Measurements from ENCODE around the gene PDIA5. TPM values are rescaled to one million over a fixed set of nuclear protein-coding genes. Genes with fewer than 3 reads are reported as not detected.
"Not testable (repeated sequence)": the region's sequence is repeated elsewhere in the genome, so short reads cannot be mapped to it uniquely, and the experiment has no call there.

Gene PDIA5
- polyA plus RNA-seq, 1 donor, result 18.6 TPM

DNA sequence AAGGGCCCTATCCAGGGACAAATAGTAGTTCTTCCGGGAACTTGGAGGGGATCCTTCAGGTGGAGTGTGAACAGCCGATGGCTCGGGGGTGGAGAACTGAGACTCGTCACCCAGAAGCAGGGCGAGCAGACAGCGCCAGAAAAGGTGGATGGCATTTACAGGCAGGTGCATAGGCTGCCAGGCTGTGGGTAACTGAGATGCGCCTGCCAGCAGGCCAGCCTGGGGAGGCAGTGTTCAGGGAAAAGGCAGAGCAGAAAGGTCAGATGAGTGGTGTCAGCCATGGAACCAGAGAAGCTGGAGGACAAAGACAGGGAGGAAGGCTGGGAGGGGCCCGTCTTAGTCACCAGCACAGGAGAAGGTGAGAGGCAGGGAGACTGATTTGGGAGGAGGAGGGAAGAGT is 81.9 kb downstream of the PDIA5 start:
- no peak for DNase-seq (ENCODE audit: low read depth)

DNA sequence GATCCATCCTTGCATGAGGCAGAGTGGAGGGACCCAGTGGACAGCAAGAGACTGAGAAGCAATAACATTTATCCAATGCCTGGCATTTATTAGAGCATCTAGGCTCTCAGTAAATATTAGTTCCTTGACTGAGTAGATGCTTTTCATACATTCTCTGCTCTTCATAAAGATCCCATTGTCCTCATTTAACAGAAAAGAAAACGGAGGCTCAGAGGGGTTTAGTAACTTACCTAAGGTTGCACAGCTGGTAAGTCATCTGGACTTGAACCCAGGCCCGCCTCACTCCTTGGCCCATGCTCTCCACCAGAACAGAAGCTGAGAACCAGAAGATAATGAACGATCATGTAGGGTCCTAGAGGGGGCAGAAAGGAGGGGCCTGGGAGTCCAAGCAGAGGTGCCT is 82.7 kb downstream of the PDIA5 start:
- DNase-seq (ENCODE audit: low read depth), result no peak

DNA sequence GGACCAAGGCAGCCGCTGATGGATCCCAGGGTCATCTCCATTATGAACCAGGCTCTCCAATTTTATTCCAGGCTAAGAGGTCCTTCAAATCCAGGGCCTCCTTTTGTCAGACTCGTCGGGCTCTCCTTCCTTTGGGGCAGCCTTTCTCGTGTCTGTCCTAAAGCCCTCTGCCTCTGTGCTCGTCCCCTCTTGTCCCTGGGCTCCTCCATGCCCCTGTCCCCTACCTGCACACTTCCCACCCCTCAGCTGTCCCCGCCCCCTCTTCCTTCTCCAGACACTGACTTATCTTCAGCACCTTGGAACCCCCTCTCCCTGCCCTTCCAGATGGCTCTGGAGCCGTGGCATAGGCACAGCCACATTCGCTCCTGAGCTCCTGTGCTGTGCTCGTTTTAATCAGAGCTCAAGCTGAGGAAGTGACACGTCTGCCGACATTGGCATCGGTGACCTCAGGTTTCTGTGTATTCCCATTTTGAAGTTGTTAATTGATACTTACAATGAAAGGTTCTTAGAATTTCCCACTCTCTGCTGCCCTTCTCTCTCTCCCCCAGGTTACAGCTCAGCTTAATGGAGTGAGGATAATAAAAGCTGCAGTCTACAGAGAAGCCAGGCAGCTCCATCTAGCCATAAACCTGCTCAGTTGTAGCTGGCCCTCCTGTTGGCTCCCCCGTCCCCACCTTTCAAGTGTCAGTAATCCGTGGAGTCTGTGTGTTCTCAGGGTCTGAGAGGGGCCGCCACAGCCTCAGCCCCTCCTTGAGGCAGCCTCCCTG is 83.8 kb downstream of the PDIA5 start:
- DNase-seq (ENCODE audit: low read depth), result no peak

DNA sequence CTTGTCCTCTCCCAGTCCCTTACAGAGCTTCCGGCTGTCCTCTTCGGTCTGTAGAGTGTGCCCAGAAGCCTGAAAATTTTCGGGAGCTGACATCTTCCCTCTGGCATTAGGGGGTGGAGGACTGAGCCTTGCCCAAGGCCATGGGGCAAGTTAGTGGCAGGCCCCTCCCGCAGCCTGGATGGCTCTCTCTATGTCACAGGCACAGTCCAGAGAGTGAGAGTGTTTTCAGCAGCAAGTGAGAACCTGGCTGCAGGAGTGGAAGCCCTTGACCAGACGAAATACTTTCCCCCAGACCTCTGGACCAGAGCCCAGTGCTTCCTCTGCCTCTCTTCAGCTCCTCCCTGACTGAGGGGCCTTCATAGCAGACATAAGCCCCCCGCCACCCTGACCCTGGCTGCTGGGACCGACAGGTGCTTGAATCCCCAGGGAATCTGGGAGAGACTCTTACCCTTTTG is 84.5 kb downstream of the PDIA5 start:
- DNase-seq (ENCODE audit: low read depth), result no peak

DNA sequence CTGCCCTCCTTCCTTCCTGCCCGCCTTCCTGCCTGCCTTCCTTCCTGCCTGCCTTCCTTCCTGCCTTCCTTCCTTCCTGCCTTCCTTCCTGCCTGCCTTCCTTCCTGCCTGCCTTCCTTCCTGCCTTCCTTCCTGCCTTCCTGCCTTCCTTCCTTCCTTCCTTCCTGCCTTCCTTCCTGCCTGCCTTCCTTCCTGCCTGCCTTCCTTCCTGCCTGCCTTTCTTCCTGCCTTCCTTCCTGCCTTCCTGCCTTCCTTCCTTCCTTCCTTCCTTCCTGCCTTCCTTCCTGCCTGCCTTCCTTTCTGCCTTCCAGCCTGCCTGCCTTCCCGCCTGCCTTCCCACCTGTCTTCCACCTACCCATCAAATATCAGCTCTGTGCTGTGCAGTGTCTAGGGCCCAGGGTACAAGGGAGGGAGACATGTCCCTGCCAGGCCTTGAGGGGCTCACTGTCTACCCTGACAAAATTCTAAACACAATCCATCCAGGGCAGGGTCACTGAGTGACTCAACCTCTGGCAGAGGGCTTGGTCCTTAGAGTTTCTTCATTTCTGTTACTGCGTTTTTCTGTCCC is 85.1 kb downstream of the PDIA5 start:
- DNase-seq (ENCODE audit: low read depth), result not testable (repeated sequence)

DNA sequence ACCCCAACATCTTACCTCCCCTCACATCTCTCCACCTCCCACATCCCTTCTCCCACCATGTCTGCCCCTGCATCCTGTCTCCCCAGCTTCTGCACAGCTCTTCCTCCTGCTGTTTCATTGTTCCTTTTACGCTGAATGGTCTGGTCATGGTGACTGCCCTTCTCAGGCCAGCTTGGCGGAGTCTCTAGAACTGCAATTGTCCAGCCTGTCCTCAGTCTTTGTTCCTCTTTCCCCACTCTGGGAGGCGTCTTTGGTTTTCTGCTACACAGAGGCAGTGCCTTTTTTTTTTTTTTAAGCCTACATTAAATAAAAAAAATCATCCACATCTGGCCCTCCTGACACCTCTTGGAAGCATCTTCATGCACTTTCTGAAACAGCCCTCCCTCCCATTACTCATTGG is 85.9 kb downstream of the PDIA5 start:
- DNase-seq (ENCODE audit: low read depth), result no peak

DNA sequence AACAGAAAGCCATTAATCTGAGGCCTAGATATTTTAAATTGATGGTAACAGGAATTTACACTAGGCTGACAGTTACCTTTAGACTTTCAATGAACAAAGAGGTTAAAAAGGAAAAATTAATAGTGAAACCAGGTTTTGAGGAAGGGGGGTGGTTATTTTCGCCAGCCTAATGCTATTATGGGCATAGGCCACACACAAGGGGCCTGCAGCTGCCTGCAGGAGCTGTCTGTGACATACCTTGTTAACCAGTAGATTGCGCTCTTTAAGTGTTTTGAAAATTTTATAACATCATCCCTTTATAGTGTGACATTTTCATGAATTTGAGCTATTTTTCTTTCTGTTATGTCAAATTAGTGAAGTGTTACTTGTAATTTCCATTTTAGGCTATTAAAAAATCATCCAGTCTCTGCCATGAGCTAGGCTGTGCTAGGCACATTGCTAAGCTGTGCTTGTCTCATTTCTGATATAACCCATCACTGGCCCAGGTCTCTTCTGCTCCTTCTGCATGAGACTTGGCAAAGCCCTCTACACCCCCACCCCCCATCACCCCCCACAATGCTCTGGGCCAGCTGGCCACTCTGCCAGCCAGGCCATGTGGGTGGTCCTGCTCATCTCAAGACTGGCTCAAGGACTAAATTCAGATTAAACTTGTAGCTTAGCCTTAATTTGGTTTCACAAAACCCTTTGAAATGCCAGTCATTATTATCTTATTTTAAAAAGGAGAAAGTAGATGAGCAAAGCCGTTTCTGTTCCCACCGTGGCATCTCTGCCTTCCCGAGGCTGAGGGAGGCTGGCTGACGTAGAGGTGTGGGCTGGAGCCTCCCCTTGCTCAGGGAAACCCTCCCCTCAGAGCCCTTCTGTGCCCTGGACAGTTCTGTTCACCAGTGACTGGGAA is 86.5 kb downstream of the PDIA5 start:
- DNase-seq (ENCODE audit: low read depth), result no peak

GRCh38 chr3:123154020-123154985 is 87.5 kb downstream of the PDIA5 start:
- DNase-seq (ENCODE audit: low read depth), result no peak

DNA sequence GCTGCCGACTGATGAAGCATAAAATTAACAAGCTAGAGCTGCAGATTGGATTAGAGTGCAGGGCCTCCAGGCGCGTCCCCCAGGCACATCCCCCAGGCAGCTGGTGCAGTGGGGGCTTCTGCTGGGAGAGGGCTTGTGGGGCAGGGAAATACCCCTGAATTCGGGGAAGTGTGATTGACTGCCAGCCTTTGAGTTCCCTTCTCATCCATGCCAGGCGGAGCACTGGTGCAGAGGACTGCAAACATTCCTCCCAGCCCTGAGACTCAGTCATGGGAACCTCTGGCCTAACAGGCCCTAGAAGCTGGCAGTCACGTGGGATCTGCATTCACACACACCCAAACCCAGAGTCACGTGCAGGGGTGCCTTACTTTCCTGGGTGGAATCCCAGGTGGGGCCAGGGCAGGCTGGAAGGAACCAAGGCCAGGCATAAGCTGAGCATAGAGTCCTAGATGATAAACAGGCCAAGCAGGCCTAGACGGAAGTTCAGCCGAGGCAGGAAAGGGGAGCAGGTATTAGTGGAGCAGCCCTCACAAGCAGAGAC is 88.7 kb downstream of the PDIA5 start:
- no peak for DNase-seq (ENCODE audit: low read depth)

DNA sequence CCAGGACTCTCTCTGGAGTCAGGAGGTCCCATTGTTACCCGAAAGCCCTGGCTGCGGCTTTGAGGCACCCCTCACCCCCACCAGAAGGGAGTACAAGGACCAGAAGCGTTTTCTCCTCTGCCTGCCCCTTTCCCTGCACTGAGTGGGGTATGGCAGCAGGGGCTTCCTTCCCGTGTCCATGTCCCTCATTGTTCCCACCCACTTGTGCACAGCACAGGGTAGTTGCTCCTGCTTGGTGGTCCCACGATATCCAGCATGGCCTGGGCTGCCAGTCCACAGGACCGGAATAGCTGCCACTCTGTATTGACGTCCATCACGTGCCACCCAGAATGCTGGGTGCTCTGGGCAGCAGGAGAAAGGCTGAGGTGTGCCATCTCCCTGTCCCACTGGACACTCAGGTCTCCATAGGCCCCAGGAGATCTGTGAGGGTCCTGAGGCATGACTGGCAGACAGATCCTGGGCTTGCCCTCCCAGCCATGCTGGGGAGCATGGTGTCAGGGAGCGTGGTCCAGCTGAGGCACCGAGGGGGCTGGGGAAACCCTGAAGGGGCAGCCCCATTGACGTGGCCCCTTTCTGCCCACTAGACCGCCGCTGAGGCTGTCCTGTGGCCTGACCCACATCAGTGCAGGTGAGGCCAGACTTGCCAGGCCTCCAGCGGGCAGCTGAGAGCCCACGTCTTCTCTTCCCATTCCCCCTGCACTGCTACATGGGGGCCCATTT is 89.6 kb downstream of the PDIA5 start:
- DNase-seq (ENCODE audit: low read depth), result no peak

- DNase-seq (ENCODE audit: low read depth), result no peak
These were observed 90.4 kb downstream of the PDIA5 start for GRCh38 chr3:123157209-123157597.

DNA sequence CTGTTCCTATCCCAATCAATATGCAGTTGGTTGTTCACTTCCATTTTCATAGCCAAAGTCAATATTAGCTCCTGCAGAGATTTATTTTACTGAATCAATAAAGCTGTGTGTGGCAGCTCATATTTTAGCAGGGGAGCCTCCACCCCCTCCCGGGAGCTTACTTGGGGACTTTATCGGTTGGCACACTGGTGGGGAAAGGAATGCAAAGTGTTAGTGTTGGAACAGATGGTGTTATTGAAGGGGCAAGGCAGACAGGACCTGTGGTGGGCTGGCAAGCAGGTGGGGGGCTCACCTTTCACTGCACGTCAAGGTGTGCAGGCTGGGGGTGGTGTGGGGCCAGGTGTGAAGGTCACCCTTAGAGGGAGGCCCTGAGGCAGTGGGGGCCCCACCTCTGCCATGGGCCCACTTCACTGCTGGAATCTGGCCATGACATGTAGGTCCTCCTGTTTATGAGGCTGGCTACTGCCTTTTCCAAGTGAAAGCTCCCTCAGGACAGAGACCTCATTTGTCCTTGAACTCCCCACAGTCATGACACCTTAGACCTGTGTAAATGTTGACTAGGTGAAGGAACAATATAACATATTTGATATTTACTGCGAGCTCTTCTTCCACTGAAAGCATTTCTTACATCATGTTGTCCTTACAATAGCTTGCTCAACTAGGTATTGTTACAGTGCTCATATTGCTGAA is 90.9 kb downstream of the PDIA5 start:
- DNase-seq (ENCODE audit: low read depth), result no peak

- DNase-seq (ENCODE audit: low read depth), result no peak
These were observed 91.5 kb downstream of the PDIA5 start for GRCh38 chr3:123158330-123158729.

- DNase-seq (ENCODE audit: low read depth), result no peak
These were observed 92.1 kb downstream of the PDIA5 start for GRCh38 chr3:123158899-123159390.

DNA sequence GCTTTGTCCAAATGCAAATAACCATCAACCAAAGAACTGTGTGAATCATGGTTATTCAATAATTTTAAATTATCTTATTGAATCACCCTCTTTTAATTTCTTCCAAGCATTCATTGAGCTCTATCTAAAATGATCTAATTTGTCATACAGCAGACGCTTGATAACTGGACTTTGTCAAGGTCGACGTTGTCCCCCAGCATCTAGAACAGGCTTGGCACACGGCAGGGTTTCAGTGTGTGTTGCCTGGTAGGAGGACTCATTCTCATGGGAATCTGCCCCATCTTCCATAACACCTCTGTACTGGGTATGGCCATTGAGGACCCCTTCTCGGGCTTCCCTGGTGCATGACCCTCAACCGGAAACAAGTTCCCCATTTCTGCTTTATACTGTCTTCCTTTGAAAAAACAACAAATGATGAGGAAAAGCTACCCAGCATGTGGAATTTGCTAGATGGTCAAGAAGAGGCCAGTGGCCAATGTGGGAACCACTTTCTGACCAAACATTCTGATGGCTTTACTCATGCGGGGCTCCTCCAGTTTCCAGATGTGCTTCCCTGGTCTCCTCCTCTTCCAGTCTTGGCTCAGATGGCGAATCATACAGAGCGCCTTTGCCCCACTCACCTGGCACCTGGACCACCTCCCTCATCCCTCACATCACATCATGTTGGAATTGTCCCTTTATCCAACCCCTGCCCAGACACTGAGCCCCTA is 93.3 kb downstream of the PDIA5 start:
- DNase-seq (ENCODE audit: low read depth), result no peak

DNA sequence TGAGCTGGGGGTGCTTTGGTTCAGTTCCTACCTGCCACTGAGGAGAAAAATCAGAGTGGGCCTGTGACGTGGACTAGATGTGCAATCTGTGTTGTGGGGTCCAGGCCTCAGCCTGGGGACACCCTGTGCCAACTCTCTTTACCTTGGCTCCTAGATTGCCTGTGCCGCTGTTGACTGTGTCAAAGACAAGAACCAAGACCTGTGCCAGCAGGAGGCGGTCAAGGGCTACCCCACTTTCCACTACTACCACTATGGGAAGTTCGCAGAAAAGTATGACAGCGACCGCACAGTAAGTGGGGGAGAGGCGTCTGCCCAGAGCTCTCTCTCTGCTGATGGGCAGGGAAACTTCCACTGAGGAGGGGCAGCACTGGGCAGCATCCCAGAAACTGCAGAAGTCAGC is 94.3 kb downstream of the PDIA5 start:
- no peak for DNase-seq (ENCODE audit: low read depth)

- no peak for DNase-seq (ENCODE audit: low read depth)
These were observed 96.3 kb downstream of the PDIA5 start for GRCh38 chr3:123163141-123163540.

DNA sequence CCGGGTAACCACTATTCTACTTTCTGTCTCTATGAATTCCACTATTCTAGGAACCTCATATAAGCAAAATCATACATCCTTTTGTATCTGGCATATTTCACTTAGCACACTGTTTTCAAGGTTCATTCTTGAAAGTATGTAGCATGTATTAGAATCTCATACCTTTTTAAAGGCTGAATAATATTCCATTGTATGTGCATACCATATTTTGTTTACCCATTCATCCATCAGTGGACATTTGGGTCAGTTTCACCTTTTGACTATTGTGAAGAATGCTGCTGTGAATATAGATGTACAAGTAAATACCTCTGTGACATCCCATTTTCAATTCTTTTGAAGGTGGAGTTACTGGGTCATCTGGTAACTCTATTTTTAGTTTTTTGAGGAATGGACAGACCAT is 98.3 kb downstream of the PDIA5 start:
- DNase-seq (ENCODE audit: low read depth), result no peak

DNA sequence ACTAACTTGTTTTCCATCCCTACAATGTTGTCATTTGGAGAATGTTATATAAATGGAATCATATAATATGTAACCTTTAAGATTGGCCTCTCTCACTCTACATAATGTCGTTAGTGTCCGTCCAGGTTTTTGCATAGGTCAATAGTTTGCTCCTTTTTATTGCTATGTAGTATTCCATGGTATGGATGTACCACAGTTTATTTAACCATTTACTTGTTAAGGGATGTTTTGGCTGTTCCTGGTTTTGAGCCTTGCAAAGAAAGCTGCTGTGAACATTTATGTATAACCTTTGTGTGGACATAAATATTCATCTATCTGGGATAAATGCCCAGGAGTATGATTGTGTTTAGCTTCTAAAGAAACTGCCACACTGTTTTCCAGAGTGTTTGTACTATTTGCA is 100.9 kb downstream of the PDIA5 start:
- no peak for DNase-seq (ENCODE audit: low read depth)
